ENCODE data around the gene NPFF. TPM values are rescaled to one million over a fixed set of nuclear protein-coding genes. Genes with fewer than 3 reads are reported as not detected.

Gene NPFF
- total and polyA plus RNA-seq, 8 donors = 0.65 to 1.1 (median 0.94) TPM; not detected in 3

DNA sequence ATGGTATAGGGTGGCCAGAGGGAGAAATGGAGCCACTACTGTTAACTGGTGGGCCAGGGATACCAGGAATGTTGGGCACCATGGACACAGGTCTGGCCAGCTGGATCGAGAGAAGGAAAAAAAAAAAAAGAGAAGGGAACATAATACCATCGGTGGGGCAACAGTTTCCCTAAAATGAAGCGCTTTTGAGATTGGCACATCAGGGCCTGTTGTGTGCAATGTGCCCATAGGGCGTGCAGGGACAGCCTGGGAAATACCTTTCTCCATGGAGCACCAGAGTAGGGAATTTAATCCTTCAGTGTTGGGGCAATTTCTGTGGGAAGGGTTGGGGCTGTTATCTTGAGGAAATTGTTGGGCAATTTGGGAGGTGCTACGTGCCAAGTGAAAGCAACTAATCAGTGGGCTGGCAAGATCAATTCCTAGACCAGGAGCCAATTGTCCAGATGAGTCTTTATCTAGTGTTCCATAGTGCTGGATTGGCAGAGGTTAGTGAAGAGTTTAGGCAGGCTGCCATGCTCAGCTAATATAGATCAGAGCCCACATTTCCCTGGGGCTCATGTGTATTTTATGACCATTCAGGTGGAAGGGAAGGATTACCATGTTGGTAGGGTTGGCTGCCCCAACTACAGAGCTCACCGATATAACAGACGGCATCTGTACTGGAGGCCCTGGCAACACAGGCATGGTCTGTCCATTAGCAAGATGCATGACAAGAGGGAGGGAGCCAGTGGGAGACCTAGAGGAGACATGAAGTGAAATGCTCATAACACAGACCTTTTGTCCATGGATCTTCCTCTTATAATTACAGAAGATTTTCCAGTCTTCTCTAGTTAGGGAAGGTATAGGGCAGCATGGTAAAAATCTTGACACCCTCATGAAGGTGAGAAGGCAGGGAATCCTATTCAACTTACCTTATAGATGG is 25.5 kb upstream of the NPFF start:
- Histone ChIP-seq H3K4me1 (no peaks in the 10 kb centered on the region), H3K36me3 (peaks cover 0 to 93% of the 10 kb centered on the region in 2 donors), H3K9me3 (no peaks in the 10 kb centered on the region), H3K27me3 (no peaks in the 10 kb centered on the region), H3K27ac (peak overlapping the region in 1 of 2 donors; percentile 45), H3K4me3 (no peak overlapping the region)
- DNase-seq (no peak), ATAC-seq (no peak)
- intact Hi-C loops (cut with DNase I) = no loop called here
- TF ChIP-seq, protein P1, sequence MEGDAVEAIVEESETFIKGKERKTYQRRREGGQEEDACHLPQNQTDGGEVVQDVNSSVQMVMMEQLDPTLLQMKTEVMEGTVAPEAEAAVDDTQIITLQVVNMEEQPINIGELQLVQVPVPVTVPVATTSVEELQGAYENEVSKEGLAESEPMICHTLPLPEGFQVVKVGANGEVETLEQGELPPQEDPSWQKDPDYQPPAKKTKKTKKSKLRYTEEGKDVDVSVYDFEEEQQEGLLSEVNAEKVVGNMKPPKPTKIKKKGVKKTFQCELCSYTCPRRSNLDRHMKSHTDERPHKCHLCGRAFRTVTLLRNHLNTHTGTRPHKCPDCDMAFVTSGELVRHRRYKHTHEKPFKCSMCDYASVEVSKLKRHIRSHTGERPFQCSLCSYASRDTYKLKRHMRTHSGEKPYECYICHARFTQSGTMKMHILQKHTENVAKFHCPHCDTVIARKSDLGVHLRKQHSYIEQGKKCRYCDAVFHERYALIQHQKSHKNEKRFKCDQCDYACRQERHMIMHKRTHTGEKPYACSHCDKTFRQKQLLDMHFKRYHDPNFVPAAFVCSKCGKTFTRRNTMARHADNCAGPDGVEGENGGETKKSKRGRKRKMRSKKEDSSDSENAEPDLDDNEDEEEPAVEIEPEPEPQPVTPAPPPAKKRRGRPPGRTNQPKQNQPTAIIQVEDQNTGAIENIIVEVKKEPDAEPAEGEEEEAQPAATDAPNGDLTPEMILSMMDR (IDR thresholded peaks at IDR 0.05) = no peak

DNA sequence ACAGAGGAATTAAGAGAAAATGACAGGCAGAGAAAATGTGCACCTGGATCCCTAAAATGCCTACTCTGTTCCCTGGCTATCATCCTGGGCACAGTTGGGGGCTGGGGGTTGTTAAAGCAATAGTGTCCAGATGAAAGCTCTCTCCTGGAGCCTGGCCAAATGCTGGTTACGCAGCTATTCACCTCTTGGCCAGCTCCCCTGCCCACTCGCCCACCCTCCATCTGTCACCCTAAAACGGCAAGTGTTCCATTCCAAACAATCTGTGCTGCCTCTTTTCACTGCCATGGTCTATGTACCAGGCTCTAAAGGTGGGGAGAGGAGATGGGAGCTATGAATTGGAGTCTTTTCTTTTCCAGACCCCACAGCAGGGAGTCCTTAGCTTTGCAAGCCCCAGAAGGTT is 24.7 kb upstream of the NPFF start:
- no peak for ATAC-seq
- no peak for DNase-seq
- Histone ChIP-seq H3K27me3 (no peaks in the 10 kb centered on the region), H3K4me1 (no peaks in the 10 kb centered on the region), H3K9me3 (no peaks in the 10 kb centered on the region), H3K36me3 (peaks cover 0 to 95% of the 10 kb centered on the region in 2 donors), H3K4me3 (no peak overlapping the region), H3K27ac (no peak overlapping the region)
- intact Hi-C loops (cut with DNase I) = no loop called here
- TF ChIP-seq, protein P1 (IDR thresholded peaks at IDR 0.05) = no peak

DNA sequence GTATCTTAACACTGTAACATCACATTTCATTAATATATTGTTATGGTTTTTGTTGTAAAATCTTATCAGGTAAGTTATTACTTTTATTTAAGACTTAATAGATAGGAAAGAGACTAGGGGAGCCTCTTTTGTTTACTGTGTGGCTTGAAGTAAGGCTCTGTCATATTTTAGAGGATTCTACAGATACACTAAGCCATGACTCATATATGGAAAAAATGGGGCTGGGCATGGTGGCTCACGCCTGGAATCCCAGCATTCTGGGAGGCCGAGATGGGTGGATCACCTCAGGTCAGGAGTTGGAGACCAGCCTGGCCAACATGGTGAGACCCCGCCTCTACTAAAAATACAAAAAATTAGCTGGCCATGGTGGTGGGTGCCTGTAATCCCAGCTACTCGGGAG is 23.6 kb upstream of the NPFF start:
- no peak for DNase-seq
- Histone ChIP-seq H3K27ac (no peak overlapping the region), H3K36me3 (peaks cover 0 to 95% of the 10 kb centered on the region in 2 donors), H3K27me3 (no peaks in the 10 kb centered on the region), H3K9me3 (no peaks in the 10 kb centered on the region), H3K4me3 (no peak overlapping the region), H3K4me1 (no peaks in the 10 kb centered on the region)
- ATAC-seq = no peak
- TF ChIP-seq, protein P1 (IDR thresholded peaks at IDR 0.05) = no peak
- intact Hi-C loops (cut with DNase I) = no loop called here

DNA sequence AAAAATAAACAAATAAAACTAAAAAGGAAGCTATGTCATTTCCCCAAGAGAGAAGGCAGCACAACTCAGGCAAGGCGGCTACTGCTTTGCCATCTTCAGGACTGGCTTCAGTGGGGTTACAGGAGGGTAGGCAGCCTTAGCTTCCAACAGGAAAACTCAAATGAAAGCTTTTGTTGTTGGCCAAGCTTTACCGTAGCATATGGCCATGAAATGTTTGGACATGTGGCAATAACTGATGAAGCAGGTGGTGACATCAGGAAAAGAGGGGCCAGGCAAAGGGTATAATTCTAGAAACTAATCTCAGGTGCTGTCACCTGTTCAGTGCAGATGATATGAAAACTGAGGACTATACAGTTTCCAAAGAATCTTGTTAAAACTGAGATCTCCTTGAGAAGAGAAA is 22.8 kb upstream of the NPFF start:
- H3K36me3 ChIP-seq = peaks cover 0 to 97% of the 10 kb centered on the region in 2 donors

DNA sequence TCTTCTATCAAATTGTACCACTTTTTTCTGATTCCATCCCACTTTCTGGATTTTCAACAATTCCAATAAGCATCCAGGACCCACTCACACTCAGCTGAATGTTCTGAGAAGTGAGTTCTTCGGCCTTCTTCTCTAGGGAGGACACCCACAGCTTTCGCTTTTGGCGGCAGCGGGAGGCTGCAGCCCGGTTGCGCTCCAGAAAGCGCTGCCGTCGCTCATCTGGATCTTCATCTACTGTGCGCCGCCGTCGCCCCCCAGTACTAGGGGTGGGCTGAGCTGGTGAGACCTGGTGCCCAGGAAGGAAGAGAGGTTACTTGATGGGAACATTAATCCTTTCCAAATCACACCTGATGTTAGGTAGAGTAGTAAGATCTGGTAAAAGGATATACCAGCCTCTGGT is 17.2 kb upstream of the NPFF start:
- no peak for ATAC-seq
- no peak for DNase-seq
- Histone ChIP-seq H3K27ac (no peak overlapping the region), H3K27me3 (no peaks in the 10 kb centered on the region), H3K4me3 (no peak overlapping the region), H3K4me1 (no peaks in the 10 kb centered on the region), H3K9me3 (no peaks in the 10 kb centered on the region), H3K36me3 (peaks cover 0 to 98% of the 10 kb centered on the region in 2 donors)
- intact Hi-C loops (cut with DNase I) = no loop called here
- TF ChIP-seq, protein P1 (IDR thresholded peaks at IDR 0.05) = no peak

More for the DNA sequence above, 22.8 kb upstream of the NPFF start:
- TF ChIP-seq, protein P1 (IDR thresholded peaks at IDR 0.05) = no peak
- Histone ChIP-seq H3K27me3 (no peaks in the 10 kb centered on the region), H3K4me1 (no peaks in the 10 kb centered on the region), H3K9me3 (no peaks in the 10 kb centered on the region), H3K4me3 (no peak overlapping the region), H3K27ac (no peak overlapping the region)
- no peak for ATAC-seq
- DNase-seq = no peak
- intact Hi-C loops (cut with DNase I) = no loop called here
